NT2/D1 (cell line): ENCODE data around the gene AGBL4.

Source experiments
- DNase-seq: peaks from one replicate; pipeline ENCODE4 v3.0.0-alpha.2; 2011; ENCODE audit warnings: low read depth, low spot score
- H3K27me3 ChIP-seq: 2 replicates; pipeline ENCODE4 v1.6.0; 2011; ENCODE audit warnings: mild to moderate bottlenecking; ENCODE audit not compliant: insufficient read length, insufficient read depth
- H3K36me3 ChIP-seq: 2 replicates; pipeline ENCODE4 v1.6.1; 2011; ENCODE audit warnings: mild to moderate bottlenecking, low read length, mixed read lengths; ENCODE audit not compliant: insufficient read depth, insufficient read length
- H3K4me1 ChIP-seq: 2 replicates; pipeline ENCODE4 v1.5.1; 2011; ENCODE audit not compliant: insufficient read depth, insufficient read length
- H3K4me3 ChIP-seq: 2 replicates; pipeline ENCODE4 v1.5.1; 2011; ENCODE audit warnings: low read depth; ENCODE audit not compliant: insufficient read length
- H3K9ac ChIP-seq: 2 replicates; pipeline ENCODE4 v1.6.0; 2011; ENCODE audit warnings: low read depth; ENCODE audit not compliant: insufficient read length
- H3K9me3 ChIP-seq: 2 replicates; pipeline ENCODE4 v1.5.1; 2011; ENCODE audit warnings: mild to moderate bottlenecking, low read length; ENCODE audit not compliant: insufficient read depth
- SUZ12 ChIP-seq: IDR thresholded peaks from 2 replicates; pipeline ENCODE4 v1.6.1; 2011; ENCODE audit not compliant: insufficient read length, insufficient read depth; ENCODE audit errors: extremely low read depth
- YY1 ChIP-seq: IDR thresholded peaks from 2 replicates; pipeline ENCODE4 v1.6.1; 2011; ENCODE audit not compliant: insufficient read length, insufficient read depth
- ZNF274 ChIP-seq: IDR thresholded peaks from 2 replicates; pipeline ENCODE4 v1.6.1; 2011; ENCODE audit warnings: mild to moderate bottlenecking, low read depth, low read length

The AGBL4 gene

DNA sequence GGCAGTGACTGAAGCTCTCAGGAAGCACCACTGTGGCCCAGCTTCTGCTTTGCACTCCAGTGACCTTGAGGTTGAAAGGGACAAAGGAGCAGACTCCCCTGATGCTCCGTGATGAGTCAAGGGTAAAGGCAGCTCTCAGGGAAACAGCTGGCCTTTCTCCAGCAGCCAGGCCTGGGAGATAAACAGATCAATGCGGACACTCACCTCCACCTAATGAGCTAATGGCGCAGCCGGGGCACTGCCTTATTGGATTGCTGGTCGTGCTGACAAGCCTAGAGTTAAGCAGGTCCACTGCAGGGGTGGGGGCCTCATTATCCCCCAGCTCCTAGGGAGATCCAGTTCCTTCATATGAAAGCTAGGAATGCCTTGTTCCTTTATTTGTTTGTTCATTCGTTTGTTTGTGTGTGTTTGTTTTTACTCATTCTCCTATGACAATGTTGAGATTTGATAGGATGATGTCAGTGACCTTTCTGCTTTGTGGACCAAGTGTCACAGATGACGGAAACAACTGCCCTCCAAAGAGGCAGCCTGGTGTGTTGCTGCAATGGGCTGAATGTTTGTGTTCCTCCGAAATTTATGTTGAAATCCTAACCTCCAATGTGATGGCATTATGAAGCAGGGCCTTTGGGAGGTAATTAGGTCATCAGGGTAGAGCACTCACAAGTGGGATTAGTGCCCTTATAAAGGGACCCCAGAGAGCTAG is 1105.7 kb downstream of the AGBL4 start:
- TF ChIP-seq YY1 (no peak), ZNF274 (no peak), SUZ12 (no peak)
- no peak overlapping the region for H3K9ac ChIP-seq
- no peak for DNase-seq
- no peak overlapping the region for H3K4me3 ChIP-seq
- no peaks in the 10 kb centered on the region for H3K27me3 ChIP-seq
- H3K9me3 ChIP-seq, result no peaks in the 10 kb centered on the region
- H3K36me3 ChIP-seq, result no peaks in the 10 kb centered on the region
- H3K4me1 ChIP-seq, result peaks cover 2% of the 10 kb centered on the region

DNA sequence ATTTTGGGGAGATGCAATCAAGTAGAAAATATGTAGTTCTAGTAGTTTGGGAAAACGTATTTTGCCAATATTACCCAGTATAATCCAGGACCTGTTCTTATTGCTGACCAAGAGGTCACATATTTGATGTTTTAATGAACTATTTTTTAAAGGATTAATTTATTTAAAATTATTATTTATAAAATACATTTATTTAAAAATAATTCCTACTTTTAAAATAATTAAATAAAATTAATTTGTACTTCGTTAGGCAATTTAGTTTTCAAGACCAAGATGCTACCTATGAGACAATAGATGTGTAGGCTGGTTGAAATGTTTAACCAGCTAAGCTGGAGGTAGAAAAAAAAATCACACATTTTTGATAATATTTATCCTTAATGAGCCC is 1106.7 kb downstream of the AGBL4 start:
- no peaks in the 10 kb centered on the region for H3K27me3 ChIP-seq
- peaks cover 2% of the 10 kb centered on the region for H3K4me1 ChIP-seq
- no peaks in the 10 kb centered on the region for H3K9me3 ChIP-seq
- no peak overlapping the region for H3K9ac ChIP-seq
- no peak for DNase-seq
- H3K4me3 ChIP-seq, result no peak overlapping the region
- no peaks in the 10 kb centered on the region for H3K36me3 ChIP-seq
- TF ChIP-seq ZNF274 (no peak), YY1 (no peak), SUZ12 (no peak)

DNA sequence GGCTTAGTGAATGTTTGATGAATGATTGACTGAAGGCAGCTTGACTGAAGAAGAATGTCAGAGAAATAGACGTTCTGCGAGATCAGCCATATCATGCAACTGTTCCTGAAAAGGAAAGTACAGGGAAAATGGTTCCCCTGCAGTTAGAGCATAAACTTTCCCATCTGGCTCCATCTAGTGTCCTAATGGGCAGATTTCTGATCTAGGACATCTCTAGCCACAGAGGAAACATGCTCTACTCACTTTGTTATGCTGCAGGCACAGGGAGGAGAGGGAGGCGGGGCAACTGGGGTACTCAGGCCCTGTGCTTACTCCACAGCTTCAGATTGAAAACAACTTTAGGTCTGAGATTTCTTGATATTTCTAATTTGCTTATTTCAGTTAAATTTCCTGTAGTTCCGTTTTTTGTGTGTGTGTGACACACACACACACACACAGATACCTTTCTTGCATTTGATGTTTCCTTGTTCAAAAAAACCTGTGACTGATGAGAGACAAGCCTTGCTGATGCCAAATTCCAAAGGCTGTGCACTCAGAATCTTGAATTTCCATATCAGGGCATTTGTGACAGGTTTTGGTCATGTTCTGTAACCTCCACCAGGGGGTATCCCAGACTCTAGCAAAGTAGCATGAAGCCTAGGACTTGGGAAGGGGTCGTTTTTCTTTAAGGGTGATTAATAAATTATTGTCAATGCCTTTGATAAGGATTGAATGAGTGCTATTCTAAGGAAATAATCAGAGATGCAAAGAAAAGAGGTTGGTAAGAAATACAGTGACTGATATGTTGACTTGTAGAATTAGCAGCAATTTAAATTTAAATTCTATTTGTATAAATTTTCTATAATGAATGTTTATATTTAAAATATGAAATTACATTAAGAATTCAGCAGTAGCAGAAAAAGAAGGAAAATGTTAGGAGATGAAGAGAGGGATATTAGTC is 1107.4 kb downstream of the AGBL4 start:
- peak; percentile 63 for TF ChIP-seq YY1
- TF ChIP-seq ZNF274, result no peak
- no peak overlapping the region for H3K4me3 ChIP-seq
- peaks cover 2% of the 10 kb centered on the region for H3K4me1 ChIP-seq

DNA sequence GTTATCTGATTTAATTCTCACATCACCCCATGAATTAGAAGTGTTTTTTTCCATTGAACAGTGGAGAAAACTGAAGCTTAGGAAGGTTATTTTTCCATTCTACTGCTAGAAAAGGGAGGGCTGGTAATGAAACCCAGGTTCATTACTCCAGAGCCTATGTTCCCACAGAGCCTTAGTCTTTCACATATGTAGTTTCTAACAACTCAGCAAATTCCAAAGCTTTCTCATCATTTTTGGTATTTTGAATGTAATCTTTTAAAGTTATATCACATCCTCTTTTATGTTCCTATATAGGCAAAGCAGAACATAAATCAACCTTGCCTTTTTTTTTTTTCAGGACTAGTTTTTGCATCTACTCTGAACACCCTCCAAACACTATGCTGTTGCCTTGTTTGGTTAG is 1115.1 kb downstream of the AGBL4 start:
- DNase-seq, result no peak
- Histone ChIP-seq H3K9ac (no peak overlapping the region), H3K36me3 (no peaks in the 10 kb centered on the region), H3K27me3 (no peaks in the 10 kb centered on the region), H3K4me3 (no peak overlapping the region), H3K4me1 (no peaks in the 10 kb centered on the region), H3K9me3 (no peaks in the 10 kb centered on the region)
- TF ChIP-seq YY1 (no peak), SUZ12 (no peak), ZNF274 (no peak)

More for the DNA sequence above, 1107.4 kb downstream of the AGBL4 start:
- no peak overlapping the region for H3K9ac ChIP-seq
- no peaks in the 10 kb centered on the region for H3K36me3 ChIP-seq
- no peaks in the 10 kb centered on the region for H3K9me3 ChIP-seq
- H3K27me3 ChIP-seq, result no peaks in the 10 kb centered on the region
- peak; percentile 73 for DNase-seq

DNA sequence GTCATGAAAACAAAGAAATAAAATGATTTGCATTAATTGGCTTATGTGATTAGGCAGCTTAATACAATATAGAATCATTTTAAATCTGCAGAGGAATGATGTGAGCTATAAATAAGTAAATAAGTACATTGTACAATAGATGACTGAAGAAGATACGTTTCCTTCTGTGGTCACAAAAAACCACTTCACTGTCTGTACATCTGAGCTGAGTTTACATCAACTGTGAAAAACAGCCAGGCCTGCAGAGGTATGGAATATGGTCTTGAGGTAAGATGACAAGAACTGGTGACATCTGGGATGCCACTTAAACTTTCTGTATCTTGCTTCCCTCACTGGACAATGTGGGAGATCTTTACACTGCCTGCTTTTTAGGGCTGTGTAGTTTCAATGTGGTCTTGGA is 1117.0 kb downstream of the AGBL4 start:
- Histone ChIP-seq H3K27me3 (no peaks in the 10 kb centered on the region), H3K4me1 (no peaks in the 10 kb centered on the region), H3K4me3 (no peak overlapping the region), H3K9ac (no peak overlapping the region), H3K9me3 (no peaks in the 10 kb centered on the region), H3K36me3 (no peaks in the 10 kb centered on the region)
- DNase-seq, result no peak
- TF ChIP-seq YY1 (no peak), ZNF274 (no peak), SUZ12 (no peak)

DNA sequence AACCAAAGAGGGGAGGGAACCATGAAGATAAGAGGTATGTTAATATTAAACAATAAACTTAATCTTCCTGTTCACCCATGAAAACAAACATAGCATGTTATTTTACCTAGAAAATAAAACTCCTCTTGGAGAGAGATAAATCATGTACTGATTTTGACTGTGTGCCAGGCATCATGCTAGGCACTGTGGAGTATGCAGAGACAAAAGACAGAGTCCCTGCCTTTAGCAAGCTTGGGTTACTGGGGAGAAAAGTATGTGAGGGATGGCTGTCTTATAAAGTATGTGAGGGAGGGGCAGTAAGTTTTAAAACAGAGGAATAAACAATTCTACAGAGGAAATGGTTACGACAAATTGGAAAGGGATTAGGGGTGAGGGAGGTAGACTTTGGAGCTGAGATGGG is 1117.6 kb downstream of the AGBL4 start:
- TF ChIP-seq YY1 (no peak), ZNF274 (no peak), SUZ12 (no peak)
- Histone ChIP-seq H3K9me3 (no peaks in the 10 kb centered on the region), H3K27me3 (no peaks in the 10 kb centered on the region), H3K4me1 (no peaks in the 10 kb centered on the region), H3K4me3 (no peak overlapping the region), H3K9ac (no peak overlapping the region), H3K36me3 (no peaks in the 10 kb centered on the region)
- no peak for DNase-seq

DNA sequence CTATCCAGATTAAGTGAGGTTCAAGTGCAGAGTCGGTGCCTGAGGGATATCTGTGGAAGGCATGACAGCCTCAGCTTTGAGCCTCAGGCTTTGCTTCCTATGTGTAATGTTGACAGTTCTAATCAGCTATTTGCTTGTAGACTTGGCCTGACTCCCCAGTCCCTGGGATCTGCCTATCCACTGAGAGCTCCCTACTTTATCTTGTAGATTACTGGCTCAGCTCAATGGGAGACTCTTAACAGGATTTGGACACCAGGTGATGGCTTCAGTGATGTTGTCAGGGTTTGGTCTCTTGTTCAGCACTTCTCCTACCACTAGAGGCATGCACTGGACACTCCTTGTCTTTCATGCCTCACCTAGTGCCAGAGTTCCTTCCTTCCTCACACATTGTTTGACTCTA is 1120.5 kb downstream of the AGBL4 start:
- Histone ChIP-seq H3K36me3 (no peaks in the 10 kb centered on the region), H3K4me3 (no peak overlapping the region), H3K4me1 (no peaks in the 10 kb centered on the region), H3K9ac (no peak overlapping the region), H3K9me3 (no peaks in the 10 kb centered on the region), H3K27me3 (no peaks in the 10 kb centered on the region)
- DNase-seq, result no peak
- TF ChIP-seq ZNF274, result no peak
